Ramos (cell line): ENCODE data around the gene EXOG.

Source experiments
- in situ Hi-C: fragments of 300-500 bp; cut with MboI; formaldehyde crosslinking; loops from one replicate; pipeline ENCODE4 v1.14.3; 2022; ENCODE audit warnings: low sequenced_read_pairs; ENCODE audit not compliant: unreplicated experiment

Gene EXOG, protein sequence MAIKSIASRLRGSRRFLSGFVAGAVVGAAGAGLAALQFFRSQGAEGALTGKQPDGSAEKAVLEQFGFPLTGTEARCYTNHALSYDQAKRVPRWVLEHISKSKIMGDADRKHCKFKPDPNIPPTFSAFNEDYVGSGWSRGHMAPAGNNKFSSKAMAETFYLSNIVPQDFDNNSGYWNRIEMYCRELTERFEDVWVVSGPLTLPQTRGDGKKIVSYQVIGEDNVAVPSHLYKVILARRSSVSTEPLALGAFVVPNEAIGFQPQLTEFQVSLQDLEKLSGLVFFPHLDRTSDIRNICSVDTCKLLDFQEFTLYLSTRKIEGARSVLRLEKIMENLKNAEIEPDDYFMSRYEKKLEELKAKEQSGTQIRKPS

DNA sequence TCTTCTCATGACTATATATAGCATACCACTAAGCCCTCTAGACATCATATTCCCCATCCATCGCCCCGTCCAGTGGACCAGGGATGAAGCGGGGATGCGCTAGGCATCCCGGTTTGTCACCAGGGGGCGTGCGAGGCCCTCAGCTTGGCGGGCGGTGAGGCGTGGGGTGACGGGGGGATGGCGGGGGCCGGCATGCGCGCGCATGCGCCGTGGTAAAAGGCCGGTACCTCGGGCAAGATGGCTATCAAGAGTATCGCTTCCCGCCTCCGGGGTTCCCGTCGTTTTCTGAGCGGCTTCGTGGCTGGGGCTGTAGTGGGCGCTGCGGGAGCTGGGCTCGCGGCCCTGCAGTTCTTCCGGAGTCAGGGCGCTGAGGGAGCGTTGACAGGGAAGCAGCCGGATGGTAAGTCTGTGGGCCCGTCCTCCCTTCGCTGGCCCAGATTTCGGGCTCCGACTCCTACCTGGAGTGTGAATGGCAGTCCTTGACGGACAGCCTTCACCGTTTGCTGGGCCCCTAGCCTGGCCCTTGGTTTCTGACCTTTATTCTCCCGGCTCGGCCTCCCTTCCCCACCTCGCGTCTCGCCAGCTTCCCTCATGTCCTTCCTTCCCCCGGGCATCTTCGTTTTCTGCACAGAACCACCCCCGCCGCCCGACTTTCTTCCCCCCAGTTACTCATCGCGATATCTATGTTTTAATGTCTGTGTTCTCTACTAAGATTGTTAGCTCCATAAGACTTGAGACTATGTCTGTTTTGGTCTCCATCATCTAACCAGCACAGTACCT lies at the start of gene EXOG:
Gene EXOG, plus strand, starts transcription at position 210 of the 780 bp plus-strand sequence. Its CDS starts 28 bp downstream, at position 238.
- in situ Hi-C loops = no loop called here

DNA sequence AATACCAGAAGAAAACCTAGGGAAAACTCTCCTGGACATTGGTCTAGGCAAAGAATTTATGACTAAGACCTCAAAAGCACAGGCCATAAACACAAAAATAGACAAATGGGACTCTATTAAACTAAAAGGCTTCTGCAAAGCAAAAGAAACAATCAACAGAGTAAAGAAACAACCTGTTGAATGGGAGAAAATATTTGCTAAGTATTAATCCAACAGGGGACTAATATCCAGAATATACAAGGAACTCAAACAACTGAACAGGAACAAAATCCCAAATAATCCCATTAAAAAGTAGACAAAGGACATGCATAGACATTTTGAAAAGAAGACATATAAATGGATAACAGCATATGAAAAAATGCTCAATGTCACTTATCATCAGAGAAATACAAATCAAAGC lies 49.3 kb upstream of the EXOG start:
- in situ Hi-C loops = no loop called here

DNA sequence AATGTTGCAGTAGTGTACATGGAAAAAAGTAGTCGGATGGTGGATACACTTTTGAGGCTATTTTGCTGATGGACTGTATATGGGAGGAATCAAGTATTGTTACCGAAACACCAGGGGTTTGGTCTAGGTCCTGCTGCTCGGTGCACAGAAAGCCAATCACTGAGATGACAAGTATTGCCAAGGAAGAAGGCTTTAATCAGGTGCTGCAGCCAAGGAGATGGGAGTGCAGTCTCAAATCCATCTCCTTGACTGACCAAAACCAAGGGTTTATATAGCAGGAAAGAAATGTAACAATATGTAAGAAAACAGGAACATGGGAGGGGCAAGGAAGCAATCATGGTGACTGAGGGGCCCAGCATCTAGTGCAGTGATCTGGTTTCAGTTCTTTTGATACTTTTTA lies 45.3 kb upstream of the EXOG start:
- in situ Hi-C loops = no loop called here

DNA sequence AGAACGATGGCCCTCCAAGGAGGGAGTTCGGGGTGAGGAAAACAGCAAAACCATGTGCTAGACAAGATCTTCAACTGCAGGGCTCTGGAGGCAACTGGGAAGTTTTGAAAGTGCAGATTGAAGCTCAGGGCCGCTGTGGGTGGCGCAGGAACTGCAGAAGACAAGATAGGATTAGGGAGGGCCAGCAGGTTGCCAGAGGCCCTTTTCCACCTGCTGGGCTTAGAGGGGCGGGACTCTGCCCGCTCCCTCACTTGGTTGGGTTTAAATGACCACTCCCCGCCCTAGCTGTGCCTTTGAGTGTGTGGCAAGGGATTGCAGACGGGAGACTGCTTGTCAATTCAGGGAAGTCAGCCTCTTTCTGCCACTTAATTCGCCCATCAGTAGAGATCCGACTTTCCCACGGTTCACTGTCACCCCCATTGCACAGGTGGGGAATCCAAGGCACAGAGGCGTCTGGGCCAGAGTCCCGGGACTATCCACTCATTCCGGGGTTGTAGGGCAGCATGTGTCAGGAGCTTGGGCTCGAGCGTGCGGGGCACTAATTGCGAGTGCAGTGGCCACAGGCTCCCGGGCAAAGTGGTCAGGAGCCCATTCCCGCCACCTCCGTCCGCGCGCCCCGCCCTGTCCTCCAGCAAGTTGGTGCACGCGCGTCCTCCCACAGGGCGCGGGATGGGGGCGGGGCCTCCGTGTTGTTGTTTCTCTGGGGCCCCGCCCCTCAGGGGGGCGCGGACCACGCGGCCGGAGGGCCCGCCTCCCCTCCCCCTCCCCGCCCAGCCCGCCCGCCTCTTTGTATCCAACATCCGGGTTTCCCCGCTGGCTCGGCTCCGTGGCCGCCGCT lies 42.8 kb upstream of the EXOG start, which contains the start of gene ACVR2B:
Gene ACVR2B, plus strand, starts transcription at position 816 of the 838 bp plus-strand sequence. CDS start 433 bp downstream, outside the sequence.
- in situ Hi-C loops = no loop called here

DNA sequence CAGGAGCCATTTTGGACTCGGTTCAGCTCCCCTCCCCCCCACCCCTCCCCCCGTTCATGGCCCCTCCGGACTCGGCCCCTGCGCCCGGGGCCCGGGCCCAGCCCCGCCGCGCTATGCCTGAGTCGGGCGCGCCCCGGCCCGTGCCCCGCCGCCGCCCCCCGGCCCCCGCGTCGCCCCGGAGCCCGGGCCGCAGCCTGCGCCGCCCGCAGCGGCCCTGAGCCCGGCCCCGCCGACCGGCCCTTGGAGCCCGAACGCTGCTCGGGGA lies 42.3 kb upstream of the EXOG start:
- in situ Hi-C loops = no loop called here

DNA sequence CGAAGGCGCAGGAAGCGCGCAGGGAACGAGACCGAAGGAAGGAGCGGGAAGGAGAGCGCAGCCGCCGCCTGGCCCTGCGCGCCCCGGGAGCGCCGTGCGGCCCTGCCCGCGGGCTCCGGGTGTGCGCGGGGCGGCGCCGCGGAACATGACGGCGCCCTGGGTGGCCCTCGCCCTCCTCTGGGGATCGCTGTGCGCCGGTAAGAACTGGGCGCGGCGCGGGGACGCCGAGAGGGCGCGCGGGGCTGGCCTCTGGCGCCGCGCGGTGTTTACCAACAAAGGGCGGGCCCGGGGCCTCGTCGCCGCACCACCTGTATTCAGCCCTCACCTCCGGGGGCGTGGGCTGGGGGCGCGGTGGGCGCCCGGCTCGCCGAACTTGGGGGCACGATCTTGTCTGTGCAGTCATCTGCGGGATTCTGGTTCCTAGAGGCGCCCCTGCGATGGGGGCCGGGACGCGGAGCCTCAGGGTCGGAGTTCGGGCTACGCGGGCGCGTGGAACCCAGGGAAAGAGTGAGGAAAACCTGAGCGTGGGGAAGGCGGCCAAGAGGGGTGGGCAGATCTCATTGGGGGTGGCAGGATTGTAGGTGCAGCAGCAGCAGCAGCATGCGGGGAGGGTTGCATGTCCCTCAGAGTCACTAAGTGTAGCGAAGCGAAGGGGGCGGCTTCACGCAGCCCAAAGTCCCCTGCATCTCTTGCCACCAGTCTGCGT lies 41.8 kb upstream of the EXOG start:
- in situ Hi-C loops = no loop called here

DNA sequence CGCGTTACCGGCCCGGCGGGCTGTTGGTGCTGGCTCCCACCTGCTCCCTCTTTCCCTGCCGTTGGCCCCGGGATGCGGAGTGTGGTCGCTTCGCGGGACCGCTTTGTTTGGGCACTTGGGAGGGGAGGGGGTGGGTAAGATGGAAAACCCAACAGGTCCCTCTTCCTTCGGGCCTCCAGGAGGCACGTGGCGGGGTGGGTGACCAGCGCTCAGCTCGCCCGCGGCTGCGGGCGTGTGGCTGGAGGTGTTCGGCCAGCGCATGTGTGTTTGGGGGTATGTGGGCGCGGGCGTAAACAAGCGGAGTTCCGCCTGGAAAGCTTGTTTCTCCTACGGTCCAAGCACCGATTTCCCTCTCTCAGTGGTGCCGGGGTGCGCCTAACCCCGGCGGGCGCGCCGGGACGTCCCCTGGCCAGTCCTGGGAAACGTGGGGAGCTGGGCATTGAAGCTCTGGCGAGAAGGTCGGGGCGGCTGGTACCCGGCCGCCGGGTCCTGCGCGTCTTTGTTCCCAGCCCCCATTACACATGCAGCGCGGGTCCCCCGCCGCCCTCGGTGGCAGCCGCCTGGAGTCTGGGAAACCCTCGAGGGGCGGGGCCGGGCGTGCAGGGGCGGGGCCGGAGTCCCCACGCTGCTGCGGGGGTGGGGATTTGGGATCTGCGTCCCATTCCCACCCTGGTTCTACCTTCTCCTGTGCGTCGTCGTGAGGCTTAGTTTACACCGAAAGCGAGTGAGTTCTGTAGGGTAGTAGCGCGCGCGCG lies 41.1 kb upstream of the EXOG start:
- in situ Hi-C loops = no loop called here

DNA sequence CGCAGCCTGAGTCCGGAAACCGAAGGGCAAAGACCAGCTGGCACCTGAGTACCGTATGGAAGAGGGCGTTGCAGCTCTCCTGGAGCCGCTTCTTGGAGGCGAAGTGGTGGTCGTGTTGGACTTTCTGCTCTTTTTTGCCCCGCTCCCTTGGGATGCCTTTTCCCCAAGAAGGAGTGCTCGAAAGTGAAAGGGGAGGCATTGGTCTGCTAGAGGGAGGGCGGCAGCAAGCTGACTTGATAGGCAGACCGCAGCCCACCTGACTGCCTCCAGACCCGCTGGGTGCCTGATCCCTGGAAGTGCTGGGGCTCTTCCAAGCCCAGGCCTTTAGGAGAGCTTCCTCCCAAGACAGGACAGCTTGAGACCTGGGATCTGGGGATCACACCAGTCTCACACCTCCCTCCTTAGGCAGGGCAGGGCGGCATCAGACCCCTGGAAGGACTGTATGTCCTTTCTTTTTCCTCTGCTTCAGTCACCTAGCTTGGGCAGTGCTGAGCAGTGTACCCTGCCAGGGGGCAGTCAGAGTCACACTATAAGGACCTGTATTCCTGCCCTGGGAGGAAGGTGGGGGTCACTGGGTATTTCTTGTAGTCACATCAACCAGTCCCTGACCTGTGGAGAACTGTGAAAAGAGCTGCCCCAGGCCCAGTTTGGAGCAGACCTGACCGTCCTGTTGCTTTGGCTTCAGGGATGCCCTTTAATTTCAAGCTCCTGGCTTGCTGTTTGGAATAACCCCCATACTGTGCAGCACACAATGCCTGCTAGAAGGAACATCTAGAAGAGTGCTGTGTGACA lies 40.3 kb upstream of the EXOG start:
- in situ Hi-C loops = no loop called here

DNA sequence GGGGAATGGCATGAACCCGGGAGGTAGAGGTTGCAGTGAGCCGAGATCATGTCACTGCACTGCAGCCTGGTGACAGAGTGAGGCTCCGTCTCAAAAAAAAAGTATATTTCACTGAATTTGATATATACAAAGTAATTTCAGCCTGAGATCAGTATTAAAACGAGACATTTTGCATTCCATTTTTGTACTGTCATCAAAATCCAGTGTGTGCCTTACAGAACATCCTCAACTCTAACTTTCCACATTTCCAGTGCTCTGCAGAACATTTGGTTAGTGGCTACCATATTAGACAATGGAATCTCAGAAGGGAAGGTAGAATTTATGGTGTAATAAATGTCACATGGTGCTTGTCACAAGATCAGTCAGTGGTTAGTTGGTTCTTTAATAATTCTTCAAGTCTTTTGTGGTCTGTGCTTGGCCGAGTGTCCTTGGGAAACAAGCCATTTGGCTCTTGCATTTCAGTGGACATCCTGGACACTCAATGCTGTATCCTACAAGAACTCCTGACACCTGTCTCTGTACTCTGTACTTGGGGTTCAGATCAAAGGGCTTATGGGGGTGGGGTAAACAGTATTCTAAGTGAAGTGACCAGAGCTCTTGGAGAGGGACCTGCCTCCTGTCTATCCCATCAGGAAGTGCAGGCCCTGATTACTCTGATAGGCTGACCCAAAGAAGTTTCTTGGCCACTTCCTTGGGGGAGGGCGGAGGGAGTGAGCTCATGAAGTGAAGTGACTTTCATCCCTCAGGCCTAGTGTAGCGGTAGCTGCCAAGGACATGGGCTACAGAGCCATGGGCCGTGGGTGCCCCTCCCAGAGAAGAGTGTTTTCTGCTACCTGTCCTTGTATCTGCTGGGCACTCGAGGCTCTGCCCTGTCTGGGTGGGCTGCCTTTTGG lies 38.8 kb upstream of the EXOG start:
- in situ Hi-C loops = no loop called here

DNA sequence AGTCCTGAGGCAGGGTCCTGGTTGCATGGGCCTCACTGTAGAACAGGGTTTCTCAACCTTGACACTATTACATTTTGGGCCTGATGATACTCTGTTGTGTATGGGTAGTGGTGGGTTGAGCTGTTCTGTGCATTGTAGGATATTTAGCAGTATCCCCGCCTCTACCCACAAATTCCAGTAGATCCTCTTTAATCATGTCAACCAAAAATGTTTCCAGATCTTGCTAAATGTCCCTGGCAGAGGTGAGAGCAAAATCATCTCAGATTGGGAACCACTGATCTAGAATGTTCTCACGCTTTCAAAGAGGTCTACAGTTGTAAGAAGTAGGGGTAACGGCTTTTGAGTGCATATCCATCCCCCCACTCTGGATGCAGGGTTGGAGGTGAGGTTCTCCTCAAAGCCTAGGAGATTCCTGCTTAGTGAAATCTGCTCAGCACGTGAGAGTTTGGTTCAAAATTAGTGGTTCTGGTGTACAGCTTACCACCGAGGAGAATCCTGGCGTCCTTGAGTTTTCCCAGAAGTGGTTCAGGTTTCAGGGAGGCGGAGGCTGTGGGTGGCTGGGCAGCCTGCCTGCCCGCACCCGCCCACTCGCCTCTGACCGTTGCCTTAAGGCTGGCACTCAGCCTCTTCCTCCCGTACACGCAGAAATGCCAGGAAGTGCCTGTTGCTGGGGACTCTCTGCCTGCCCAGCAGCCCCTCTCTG lies 37.2 kb upstream of the EXOG start:
- in situ Hi-C loops = no loop called here

DNA sequence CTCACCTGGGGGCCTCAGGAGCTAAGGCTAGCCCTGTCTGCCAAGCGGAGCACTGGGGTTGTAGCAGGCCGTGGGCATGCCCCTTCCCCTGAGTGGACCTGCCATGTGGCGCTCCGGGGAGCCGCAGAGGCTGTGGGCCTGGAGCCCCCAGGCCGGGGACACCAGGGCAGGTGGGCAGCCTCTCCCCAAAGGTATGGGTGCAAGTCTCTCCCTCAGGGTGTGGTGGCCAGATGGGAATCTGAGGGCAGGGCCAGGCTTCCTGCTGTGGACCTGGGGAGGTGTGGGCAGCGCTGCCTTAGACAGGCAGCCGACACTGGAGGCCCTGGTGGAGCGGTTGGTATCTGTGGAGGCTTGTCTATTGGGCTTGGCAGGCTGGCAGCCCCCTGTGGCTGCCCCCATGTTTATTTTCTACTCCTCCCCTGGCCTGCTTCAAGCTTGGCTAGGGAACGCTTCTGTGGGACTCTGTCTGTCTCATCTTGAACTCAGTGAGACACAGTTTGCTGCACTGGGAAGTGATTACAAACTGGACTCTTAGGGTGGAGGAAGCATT lies 36.6 kb upstream of the EXOG start:
- in situ Hi-C loops = no loop called here

DNA sequence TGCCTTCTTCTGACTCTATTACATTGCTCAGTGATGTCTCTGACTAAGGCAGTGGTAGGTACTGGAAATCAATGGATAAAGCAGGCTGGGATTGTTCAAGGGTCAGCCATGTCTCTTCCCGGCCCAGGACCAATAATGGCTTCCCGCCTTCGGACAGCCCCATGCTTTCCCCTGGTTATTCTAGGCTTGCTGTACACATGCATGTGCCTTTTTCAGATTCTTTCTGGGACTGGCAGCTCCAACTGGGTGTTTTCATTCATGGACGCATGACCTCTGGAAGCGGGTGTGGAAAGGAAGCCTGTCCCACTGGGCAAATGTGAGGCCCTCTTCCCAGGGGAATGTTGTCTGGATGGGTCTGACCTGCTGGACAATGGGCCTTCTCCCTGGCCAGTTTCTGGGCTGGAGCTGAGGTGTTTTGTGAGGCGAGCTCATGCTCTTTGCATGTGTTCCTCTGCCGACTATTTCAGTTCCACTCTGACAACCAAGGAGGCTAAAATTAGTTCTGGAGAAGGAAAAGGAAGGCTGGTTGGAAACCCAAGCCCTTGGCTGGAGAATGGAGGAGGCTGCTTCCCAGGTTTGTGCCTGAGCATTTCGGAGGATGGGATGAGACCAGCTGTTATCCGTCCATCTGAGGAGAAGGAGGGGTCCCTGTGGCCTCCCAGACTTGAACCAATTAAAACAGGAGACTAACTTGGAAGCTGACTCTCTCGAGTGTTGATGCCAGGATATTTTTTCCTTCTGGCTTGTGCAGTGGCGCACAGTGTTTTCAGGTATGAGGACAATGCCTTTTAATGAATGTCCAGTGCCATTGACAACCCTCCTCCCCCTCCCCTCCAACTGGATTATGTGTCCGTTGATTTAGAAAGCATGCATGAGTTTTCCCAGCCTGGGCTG lies 35.5 kb upstream of the EXOG start:
- in situ Hi-C loops = no loop called here

DNA sequence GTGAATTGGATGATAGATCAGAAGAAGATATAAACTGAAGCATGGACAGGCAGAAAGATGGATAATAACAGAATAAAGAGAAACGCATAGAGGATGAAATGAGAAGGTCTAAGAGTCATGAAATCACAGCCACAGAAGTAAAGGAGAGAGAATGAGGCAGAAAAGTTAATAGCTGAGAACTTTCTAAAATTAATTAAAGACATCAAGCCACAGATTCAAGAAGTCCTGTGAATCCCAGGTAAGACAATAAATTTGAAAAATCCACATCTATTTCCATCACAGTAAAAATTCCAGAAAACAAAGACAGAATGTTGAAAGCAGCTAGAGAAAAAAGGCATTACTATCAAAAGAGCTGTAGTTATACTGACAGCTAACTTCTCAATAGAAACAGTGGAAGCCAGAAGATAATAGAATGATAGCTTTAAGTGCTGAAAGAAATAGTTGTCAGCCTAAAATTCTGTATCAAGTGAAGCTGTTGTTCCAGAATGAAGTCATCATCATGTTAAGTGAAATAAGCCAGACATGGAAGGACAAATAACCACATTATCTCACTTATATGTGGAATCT lies 30.5 kb upstream of the EXOG start:
- in situ Hi-C loops = no loop called here

DNA sequence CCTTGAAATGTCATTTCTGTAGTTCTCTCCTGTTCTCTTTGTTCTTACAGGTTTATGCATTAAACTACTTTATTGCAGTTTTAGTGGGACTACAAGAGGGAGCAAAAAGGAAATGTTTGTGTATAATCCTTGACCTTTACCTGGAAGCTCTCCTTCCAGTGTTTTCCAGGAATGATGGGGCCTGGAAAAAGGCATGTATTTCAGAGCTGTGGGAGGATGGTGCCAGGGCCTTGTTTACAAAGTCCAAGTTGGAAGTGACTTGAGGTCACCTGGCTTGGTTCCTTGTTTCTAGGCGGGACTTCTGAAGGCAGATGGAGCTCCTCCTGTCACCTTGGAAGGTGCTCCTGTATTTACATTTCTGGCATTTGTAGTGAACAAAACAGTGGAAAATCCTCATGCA lies 27.4 kb upstream of the EXOG start:
- in situ Hi-C loops = no loop called here

DNA sequence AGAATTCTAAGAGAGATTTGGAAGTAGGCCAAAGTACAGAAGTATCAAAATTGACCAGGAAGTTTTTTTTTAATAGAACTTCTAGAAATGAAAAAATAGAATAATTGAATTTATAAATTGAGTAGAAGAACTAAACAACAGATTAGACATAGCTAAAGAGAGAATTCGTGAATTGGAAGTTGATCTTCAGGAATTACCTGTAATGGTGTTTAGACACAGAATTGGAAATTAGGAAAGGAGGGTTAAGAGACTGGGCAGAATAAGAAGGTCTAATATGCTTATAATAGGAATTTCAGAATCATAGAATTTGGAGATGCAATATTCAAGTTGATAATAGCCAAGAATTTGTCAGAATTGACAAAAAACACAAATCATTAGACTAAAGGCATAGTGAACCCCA lies 26.3 kb upstream of the EXOG start:
- in situ Hi-C loops = loop anchor here (10.0 kb wide), 1 partner anchor 125 kb away; the partner anchor contains the start of gene XYLB
